Parathyroid adenoma (tissue), 2 donors: ENCODE data around the gene ANK2.

ENCODE experiments used
- H2AFZ ChIP-seq: fragments of 300-600 bp; sonication (generic); one replicate; pipeline ENCODE4 v1.7.0; 2017; ENCODE audit warnings: antibody characterized with exemption, mild to moderate bottlenecking
- H3K27ac ChIP-seq: fragments of 300-600 bp; sonication (generic); one replicate; pipeline ENCODE4 v1.7.0; 2017
- H3K27me3 ChIP-seq: fragments of 300-600 bp; sonication (generic); one replicate; pipeline ENCODE4 v1.7.0; 2017; ENCODE audit warnings: low read length; ENCODE audit not compliant: control insufficient read depth, insufficient read depth
- H3K36me3 ChIP-seq: fragments of 300-600 bp; sonication (generic); one replicate; pipeline ENCODE4 v1.7.0; 2017; ENCODE audit warnings: low read length; ENCODE audit not compliant: control insufficient read depth, insufficient read depth
- H3K4me1 ChIP-seq: fragments of 300-600 bp; sonication (generic); one replicate; pipeline ENCODE4 v1.7.0; 2017; ENCODE audit warnings: control low read depth
- H3K4me2 ChIP-seq: fragments of 300-600 bp; sonication (generic); one replicate; pipeline ENCODE4 v1.7.0; 2017; ENCODE audit warnings: low read length
- H3K4me3 ChIP-seq: fragments of 300-600 bp; sonication (generic); one replicate; pipeline ENCODE4 v1.7.0; 2017; ENCODE audit warnings: low read depth, low read length
- H3K79me2 ChIP-seq: fragments of 300-600 bp; sonication (generic); one replicate; pipeline ENCODE4 v1.7.0; 2017; ENCODE audit warnings: control low read depth
- H3K9ac ChIP-seq: fragments of 300-600 bp; sonication (generic); one replicate; pipeline ENCODE4 v1.7.0; 2017; ENCODE audit warnings: mild to moderate bottlenecking
- H3K9me3 ChIP-seq: fragments of 300-600 bp; sonication (generic); one replicate; pipeline ENCODE4 v1.7.0; 2017; ENCODE audit warnings: low read length; ENCODE audit not compliant: control insufficient read depth
- CTCF ChIP-seq: fragments of 300-600 bp; sonication (generic); IDR thresholded peaks from one replicate; pipeline ENCODE4 v1.7.0; 2017; ENCODE audit warnings: antibody characterized with exemption, mild to moderate bottlenecking
- donor health status: primary hyperparathyroidism.

ANK2 gene

GRCh38 chr4:113049421-113050370, at the start of gene ANK2:
Gene ANK2, plus strand, starts transcription at chr4:113049653. Its CDS starts 76 bp downstream, at chr4:113049729.
- Histone ChIP-seq H3K27ac (peak within 1 kb of the TSS; percentile 82), H3K36me3 (no peaks in the 10 kb centered on the region), H3K79me2 (no peaks in the 10 kb centered on the region), H3K27me3 (no peaks in the 10 kb centered on the region), H3K9me3 (no peaks in the 10 kb centered on the region), H3K4me1 (peaks cover 12% of the 10 kb centered on the region), H3K4me2 (peak within 1 kb of the TSS; percentile 40), H3K4me3 (no peak within 1 kb of the TSS), H3K9ac (no peak within 1 kb of the TSS), H2AFZ (peak within 1 kb of the TSS; percentile 73)
- TF ChIP-seq CTCF, result no peak

GRCh38 chr4:113003841-113004240, 45.6 kb upstream of the ANK2 start:
- Histone ChIP-seq H2AFZ (no peak overlapping the region), H3K79me2 (no peaks in the 10 kb centered on the region), H3K36me3 (no peaks in the 10 kb centered on the region), H3K4me1 (no peaks in the 10 kb centered on the region), H3K4me3 (no peak overlapping the region), H3K4me2 (no peak overlapping the region), H3K9ac (no peak overlapping the region), H3K9me3 (no peaks in the 10 kb centered on the region), H3K27me3 (no peaks in the 10 kb centered on the region), H3K27ac (no peak overlapping the region)
- no peak for TF ChIP-seq CTCF

- H3K9me3 ChIP-seq, result no peaks in the 10 kb centered on the region
- H3K9ac ChIP-seq, result no peak overlapping the region
- no peaks in the 10 kb centered on the region for H3K36me3 ChIP-seq
- H3K4me3 ChIP-seq, result no peak overlapping the region
- no peaks in the 10 kb centered on the region for H3K79me2 ChIP-seq
- no peaks in the 10 kb centered on the region for H3K4me1 ChIP-seq
- H3K27me3 ChIP-seq, result no peaks in the 10 kb centered on the region
- H2AFZ ChIP-seq, result no peak overlapping the region
- H3K27ac ChIP-seq, result no peak overlapping the region
- no peak overlapping the region for H3K4me2 ChIP-seq
- no peak for TF ChIP-seq CTCF
Measured at GRCh38 chr4:113004655-113005054, 44.8 kb upstream of the ANK2 start.

- Histone ChIP-seq H3K79me2 (no peaks in the 10 kb centered on the region), H3K9me3 (no peaks in the 10 kb centered on the region), H3K36me3 (no peaks in the 10 kb centered on the region), H3K4me1 (peaks cover 4% of the 10 kb centered on the region), H2AFZ (no peak overlapping the region), H3K4me2 (no peak overlapping the region), H3K27me3 (no peaks in the 10 kb centered on the region), H3K4me3 (no peak overlapping the region), H3K9ac (no peak overlapping the region), H3K27ac (no peak overlapping the region)
- no peak for TF ChIP-seq CTCF
Measured at GRCh38 chr4:113006632-113007031, 42.8 kb upstream of the ANK2 start.
